ENCODE measurements around the gene ACTR3. TPM values are rescaled to one million over a fixed set of nuclear protein-coding genes. Genes with fewer than 3 reads are reported as not detected.

The ACTR3 gene
- total and polyA plus RNA-seq, 2 of the 8 experiments (the other 6 are each of a cell fraction or from before 2014, with no cell fraction given), result 51.7 to 184 TPM

GRCh38 chr2:113920996-113921395 is 31.1 kb downstream of the ACTR3 start:
- H3K9ac ChIP-seq (replicated peaks in 1 of 4; ENCODE audit: extremely low read depth in 1 of 4, low read depth in 3 of 4, low read length in 3 of 4), result no peak overlapping the region
- H3K18ac ChIP-seq (ENCODE audit: extremely low read depth, low read length), result no peak overlapping the region
- no peak overlapping the region for H2BK20ac ChIP-seq (ENCODE audit: low read length)
- peaks cover 0 to 13% (median 1%) of the 10 kb centered on the region in 4 experiments; a peak in 5 of 8 replicates for H3K36me3 ChIP-seq (ENCODE audit: control insufficient read depth in 2 of 4, insufficient read depth in 4 of 4, low read length in 3 of 4)
- peaks cover 0 to 31% of the 10 kb centered on the region in 2 experiments; a peak in 2 of 4 replicates for H3K79me2 ChIP-seq (ENCODE audit: control insufficient read depth in 1 of 2, insufficient read depth in 2 of 2, low read length in 2 of 2)
- no peak for DNase-seq (ENCODE audit: low read depth in 1 of 2, low spot score in 2 of 2)
- 87% methylated on average over 3 of the region's 3 CpGs; no CpG with 5 or more reads in 1 of the 2 experiments for WGBS, 2 experiments (ENCODE audit: extremely low coverage in 1 of 2, insufficient coverage in 1 of 2, insufficient read length in 1 of 2, insufficient replicate concordance in 2 of 2, low coverage in 1 of 2, low lambda C conversion rate in 2 of 2, missing lambda C conversion rate in 1 of 2)
- H3K4me3 ChIP-seq (ENCODE audit: extremely low read depth in 1 of 4, insufficient read depth in 2 of 4, low read depth in 3 of 4, low read length in 4 of 4), result no peak overlapping the region
- no peak overlapping the region for H3K56ac ChIP-seq (replicated peaks; ENCODE audit: insufficient read length, low read depth, low read length)
- no peaks in the 10 kb centered on the region for H3K23me2 ChIP-seq (ENCODE audit: low read depth, low read length)
- H2AK5ac ChIP-seq (ENCODE audit: low read depth, low read length), result no peak overlapping the region
- no peak overlapping the region for H3K27ac ChIP-seq (ENCODE audit: low read depth, low read length)
- H3K4ac ChIP-seq (replicated peaks; ENCODE audit: insufficient read length, low read depth, low read length), result no peak overlapping the region
- H4K91ac ChIP-seq (replicated peaks; ENCODE audit: insufficient read length, low read length), result no peak overlapping the region
- H2BK12ac ChIP-seq (ENCODE audit: low read depth, low read length), result no peak overlapping the region
- no peaks in the 10 kb centered on the region for H3K79me1 ChIP-seq (ENCODE audit: low read depth, low read length)
- ChIA-PET CTCF (ENCODE audit: partially characterized antibody) (no interaction called here), POLR2A (ENCODE audit: partially characterized antibody) (no interaction called here)
- H3K23ac ChIP-seq (ENCODE audit: insufficient read length), result no peak overlapping the region
- no peak overlapping the region for H4K8ac ChIP-seq (ENCODE audit: extremely low read depth, insufficient read depth, low read length)
- H2AFZ ChIP-seq (ENCODE audit: low read length), result no peak overlapping the region
- no peak overlapping the region for H2BK15ac ChIP-seq (ENCODE audit: low read length)
- peaks cover 0 to 6% of the 10 kb centered on the region in 2 experiments for H4K20me1 ChIP-seq (replicated peaks in 1 of 2; ENCODE audit: control insufficient read depth in 1 of 2, insufficient read depth in 2 of 2, low read length in 2 of 2)
- no peak overlapping the region for H2BK5ac ChIP-seq (ENCODE audit: low read depth, low read length)
- H3K27me3 ChIP-seq (replicated peaks in 1 of 4; ENCODE audit: control insufficient read depth in 3 of 4, extremely low read depth in 1 of 4, insufficient read depth in 3 of 4, low read length in 3 of 4), result no peaks in the 10 kb centered on the region
- no peaks in the 10 kb centered on the region for H3K9me3 ChIP-seq (ENCODE audit: insufficient read depth in 2 of 2, low read depth in 1 of 2, low read length in 1 of 2)
- no peak for FAIRE-seq
- H2BK120ac ChIP-seq (replicated peaks; ENCODE audit: low read depth, low read length), result no peak overlapping the region
- no peak overlapping the region for H3K14ac ChIP-seq (ENCODE audit: insufficient read length)
- TF ChIP-seq KDM1A (IDR thresholded peaks at IDR 0.05; ENCODE audit: borderline replicate concordance, low read length) (no peak), YY1 (IDR thresholded peaks at IDR 0.05; ENCODE audit: low read depth, low read length) (no peak), CHD2 (IDR thresholded peaks at IDR 0.05; ENCODE audit: low read length) (no peak), CEBPB (IDR thresholded peaks at IDR 0.05; ENCODE audit: low read depth, low read length) (no peak)
- no peak overlapping the region for H3K4me2 ChIP-seq (ENCODE audit: insufficient read depth in 1 of 2, low read depth in 2 of 2, low read length in 2 of 2)
- H3K4me1 ChIP-seq (replicated peaks in 1 of 4; ENCODE audit: control insufficient read depth in 3 of 4, insufficient read depth in 4 of 4, low read length in 3 of 4), result no peaks in the 10 kb centered on the region
- no peak overlapping the region for H4K5ac ChIP-seq (ENCODE audit: insufficient read length, low read depth, low read length)
